IPS-NIHi7 (cell line): ENCODE measurements around the gene KRTAP12-1.

Experiments
- DNase-seq: peaks from one replicate; pipeline ENCODE4 v3.0.0; 2012; ENCODE audit warnings: mixed read lengths; ENCODE audit errors: extremely low spot score

Gene KRTAP12-1

DNA sequence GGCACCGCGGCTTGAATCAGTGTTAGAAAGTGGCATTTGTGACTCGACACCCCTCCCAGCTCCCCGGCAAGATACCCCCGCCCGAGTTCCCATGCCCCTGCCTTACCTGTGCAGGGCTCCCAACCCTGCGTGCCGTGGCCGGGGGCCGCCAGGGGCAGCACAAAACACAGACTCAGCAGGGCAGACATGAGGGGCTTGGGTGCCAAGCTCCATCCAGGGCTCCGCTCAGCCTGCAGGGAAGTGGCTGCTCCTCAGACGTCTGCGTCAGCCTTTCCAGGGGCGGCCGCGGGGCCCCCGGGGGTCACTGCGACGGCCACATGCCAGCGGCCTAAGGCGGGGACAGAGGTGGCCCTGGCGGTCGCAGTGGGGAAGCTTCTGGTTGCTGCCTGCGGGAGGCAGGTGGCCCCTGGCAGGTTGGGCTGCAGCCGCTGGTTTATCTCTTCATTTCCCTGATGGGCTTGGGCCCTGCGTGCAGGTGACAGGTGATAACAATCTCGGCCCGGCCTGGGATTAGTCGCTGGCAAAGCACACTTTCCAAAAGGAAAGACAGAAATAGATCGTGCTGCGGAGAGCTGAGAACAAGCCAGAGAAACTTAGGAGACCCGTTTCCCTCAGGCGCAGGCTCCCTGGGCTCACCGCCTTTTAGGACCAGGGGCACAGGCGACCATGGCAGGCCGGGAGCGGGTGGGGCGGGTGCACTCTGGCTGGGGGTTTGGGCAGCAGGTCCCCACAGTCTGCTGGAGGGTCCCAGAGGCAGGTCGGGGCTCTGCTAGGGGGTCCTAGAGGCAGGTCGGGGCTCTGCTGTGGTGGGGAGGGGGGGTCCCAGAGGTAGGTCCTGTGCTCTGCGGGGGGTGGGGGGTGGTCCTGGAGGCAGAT lies 29.6 kb upstream of the KRTAP12-1 start, which contains the start of gene TSPEAR:
Gene TSPEAR (minus strand): TSS at position 246 of the 876 bp plus-strand sequence. CDS start 58 bp downstream, at position 188.
- DNase-seq: peak; percentile 28

GRCh38 chr21:44710756-44711326 lies 28.9 kb upstream of the KRTAP12-1 start:
- peak; percentile 43 for DNase-seq

DNA sequence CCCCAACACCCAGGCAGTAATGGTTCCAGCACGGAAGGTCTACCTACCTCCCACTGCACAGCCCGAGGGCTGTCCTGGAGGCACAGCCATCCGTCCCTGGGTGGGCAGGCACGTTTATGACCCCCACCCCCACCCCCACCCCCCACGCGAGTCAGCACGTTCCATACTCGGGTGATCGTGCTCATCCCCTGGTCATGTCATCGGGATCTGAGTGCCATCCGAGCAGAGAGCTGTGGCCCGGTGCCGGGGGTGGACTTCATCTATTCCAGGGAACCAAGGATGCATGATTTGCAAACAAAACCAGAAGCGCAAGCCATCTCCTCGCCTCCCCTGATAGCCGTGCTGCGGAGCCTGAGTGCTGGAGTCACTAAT lies 28.3 kb upstream of the KRTAP12-1 start:
- DNase-seq: peak; percentile 6

GRCh38 chr21:44709426-44710293 lies 27.7 kb upstream of the KRTAP12-1 start:
- DNase-seq: peak; percentile 10

DNA sequence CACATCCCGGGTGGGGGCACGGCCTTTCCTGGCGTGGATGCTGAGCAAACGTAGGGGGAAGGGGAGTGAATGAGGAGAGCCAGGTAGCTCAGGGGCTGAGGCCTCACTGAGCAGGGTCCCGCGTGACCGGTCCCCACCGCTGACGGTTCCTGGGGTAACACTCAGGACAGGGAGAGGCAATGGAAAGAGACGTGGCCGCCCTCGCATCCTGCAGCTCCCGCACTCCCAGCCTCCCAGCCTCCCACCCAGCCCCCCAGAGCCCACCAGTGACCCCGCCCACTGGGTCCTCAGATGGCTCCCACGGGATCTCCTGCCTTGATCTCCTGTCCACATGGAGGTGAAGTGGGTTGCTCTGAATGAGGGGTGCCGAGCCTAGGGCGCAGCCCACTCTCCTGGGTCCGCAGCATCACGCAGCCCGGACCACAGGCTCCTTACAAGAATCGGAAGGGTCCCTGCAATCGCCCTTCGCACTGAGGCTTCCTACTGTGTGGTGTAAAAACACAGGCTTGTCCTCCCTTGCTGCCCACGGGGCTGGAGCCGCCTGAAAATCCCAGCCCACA lies 27.0 kb upstream of the KRTAP12-1 start:
- no peak for DNase-seq

DNA sequence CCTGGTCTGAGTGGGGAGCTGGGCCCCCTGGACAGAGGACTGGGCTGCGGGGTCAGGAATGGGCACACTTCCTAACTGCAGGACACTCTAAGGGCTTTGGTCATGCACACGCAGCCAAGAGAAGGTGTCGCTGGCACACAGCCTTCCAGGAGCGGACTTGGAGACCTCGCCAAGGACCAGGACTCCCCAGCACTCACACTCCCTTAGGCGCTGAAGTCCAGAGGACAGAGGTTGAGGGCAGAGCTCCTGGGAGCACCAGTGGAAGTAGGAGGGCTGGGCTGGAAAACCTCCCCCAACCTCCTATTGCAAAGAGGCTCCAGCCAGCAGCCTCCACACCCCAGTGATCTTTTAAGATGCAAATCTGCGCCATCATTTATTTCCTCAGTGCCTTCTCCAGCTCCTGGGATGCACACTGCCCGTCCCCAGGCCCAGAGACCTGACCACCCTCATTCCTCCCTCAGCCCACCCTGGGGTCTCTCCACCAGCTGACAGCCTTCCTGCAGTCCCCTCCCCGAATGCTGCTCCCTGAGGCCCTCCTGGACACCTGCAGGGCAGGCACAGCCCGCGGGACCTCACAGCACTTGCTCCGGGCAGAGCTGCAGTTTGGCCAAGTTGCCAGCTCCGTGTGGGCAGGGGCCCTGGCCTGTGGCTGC lies 26.4 kb upstream of the KRTAP12-1 start:
- no peak for DNase-seq

DNA sequence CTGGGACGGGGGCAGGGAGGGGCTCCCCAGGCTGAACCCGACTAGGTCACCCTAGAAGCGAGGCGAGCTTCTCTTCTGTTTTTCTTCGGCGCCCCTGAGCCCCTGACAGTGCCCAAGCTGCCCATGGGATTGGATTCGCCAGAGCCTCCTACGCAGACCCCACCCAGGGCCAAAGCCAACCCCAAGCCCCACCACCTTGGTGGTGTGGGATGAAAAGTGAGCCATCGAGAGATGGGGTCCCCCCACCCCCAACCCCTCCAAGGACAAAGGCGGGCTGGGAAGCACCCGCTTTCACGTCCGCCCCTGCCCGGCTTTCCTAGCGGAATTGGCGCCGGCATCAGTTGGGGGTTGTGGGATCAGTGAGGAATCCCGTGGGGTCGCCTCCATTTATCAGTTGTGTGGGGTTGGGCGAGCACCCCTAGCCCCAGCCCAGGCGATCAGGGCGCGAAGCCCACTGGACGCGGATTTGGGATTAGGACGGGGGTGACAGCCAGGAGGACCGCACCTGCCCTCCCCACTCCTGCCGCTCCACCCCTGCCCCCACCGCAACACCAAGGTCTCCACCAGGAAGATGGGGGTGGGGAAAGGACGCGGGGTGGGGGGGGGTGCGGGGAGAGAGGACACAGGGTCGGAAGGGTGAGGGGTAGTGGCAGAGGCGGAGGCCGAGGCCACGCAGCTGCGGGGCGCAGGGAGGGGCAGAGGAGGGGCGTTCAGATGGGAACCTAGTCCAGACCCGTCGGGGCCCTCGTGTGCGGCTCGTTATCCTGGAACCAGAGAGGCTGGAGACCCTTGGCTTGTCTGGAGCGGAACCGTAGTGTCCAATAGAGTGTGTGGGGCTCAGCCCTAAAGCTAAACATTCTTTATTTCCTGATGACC lies 25.0 kb upstream of the KRTAP12-1 start:
- no peak for DNase-seq

DNA sequence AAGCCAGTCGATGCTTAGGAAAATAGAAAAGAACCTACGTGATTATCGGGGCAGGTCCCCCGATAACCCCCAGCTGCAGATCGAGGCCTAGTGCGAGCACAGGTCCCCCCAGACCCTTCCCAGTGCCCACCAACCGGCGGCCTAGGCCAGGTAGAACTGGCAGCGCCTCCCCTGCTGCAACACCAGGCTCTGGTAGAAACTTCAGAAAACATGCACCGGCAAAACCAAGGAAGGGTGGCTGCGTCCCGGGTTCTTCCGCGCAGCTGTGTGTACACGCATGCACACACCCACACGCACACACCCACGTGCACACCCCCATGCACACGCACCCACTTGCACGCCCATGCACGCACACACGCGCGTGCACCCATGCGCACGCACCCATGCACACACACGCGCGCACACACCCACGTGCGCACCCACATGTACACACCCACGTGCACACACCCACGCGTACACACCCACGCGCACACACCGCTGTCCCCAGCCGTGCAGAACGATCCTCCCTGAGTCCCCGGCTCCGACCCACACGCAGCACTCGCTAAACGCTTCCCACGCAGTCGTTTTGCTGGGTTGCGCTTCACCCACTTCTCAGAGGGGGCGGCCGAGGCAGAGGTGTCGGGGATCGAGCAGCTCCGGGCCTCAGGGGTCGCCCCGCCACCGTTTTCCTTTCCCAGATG lies 24.2 kb upstream of the KRTAP12-1 start:
- DNase-seq: no peak

DNA sequence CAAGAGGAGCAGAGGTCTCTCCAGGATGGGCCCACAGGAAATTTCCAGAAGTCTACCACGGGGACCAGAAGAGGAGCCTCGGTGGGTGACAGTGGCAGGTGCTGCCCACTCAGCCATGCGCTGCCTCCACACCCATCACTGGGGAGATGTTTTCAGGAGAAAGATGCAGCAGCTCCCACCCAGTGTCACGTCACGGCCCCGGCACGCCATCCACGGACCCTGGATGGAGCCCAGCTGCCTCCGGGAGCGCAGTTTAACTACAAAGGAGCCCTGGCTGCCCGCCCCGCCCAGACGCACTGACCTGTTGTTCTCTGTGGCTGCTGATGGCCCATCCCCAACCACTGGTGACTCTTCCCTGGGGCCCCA lies 22.7 kb upstream of the KRTAP12-1 start:
- no peak for DNase-seq

DNA sequence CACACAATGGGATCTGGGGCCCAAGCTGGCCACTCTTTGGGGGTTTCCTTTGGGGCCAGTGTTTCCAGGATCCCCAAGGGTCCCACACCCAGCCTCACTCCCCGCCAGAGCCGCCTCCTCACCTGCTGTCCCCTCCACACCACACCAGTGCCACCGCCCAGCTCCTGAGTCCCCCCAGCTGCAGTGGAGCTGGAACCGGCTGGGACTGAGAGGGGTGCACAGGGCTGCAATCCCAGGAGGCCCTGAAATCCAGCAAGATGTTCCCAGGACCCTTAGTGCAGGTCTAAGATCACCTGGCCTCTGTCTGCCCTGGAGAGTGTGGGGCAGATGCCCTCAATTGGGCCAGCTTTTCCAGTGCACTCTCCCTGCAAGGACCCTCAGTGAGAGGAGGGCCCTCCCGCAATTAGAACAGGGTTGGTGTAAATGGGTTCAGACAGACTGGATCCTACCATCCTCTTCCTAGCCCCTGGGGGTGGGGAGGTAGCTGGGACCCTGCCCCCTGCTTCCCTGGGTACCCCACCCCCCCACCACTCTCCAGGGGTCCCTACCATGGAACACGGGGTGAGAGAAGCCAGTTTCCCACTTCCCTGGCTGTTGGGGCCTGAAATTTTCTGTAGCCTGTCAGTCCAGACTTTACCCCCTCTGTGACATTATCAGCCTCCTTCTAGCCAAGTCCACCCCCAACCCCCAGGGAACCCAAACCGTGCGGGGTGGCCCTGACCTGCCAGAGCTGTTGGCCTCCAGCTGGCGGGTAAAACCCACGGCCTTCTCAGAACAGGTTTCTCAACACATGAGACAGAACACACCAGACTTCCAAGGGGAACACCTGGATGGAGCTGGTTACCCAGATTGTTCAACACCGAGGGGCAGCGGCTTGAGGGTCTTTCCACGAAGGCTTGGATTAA lies 22.0 kb upstream of the KRTAP12-1 start:
- no peak for DNase-seq

DNA sequence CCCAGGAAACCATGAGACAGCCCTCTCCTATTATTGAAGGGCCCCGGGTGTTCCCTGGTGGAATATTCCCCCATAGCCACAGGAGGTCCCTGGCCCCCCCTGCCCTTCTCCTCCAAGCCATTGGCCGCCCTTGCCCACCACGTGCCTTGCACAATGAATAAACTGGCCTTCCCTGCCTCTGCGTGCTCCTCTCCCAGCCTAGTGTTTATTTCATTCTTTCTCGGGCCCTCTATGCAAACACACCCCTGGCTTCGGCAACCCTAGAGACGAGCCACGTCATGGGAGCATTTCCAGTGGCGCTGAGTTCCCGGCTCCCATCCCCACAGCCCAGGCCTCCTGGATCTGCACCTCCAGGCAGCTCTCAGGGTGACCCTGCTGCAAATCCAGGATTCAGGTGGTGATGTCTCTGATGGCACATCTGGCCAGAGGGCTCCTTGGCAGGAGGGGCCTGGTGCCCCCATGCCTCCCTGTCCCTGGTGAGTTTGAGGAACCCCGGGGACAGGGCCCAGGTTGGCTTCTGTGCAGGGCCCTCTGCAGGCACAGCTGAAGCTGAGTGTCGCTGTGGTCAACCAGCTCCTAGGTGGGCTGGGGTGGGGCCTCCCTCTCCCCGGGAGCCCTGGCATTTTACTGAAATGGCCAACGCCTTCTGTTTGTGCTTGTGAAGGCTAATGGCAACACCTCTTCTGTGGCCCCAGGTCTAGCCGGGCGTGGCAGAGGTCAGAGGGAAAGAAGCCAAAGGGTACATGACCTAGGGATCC lies 21.2 kb upstream of the KRTAP12-1 start:
- no peak for DNase-seq

GRCh38 chr21:44702111-44702972 lies 20.4 kb upstream of the KRTAP12-1 start:
- DNase-seq: no peak

- no peak for DNase-seq
Observed at GRCh38 chr21:44701541-44701940, 19.6 kb upstream of the KRTAP12-1 start.

DNA sequence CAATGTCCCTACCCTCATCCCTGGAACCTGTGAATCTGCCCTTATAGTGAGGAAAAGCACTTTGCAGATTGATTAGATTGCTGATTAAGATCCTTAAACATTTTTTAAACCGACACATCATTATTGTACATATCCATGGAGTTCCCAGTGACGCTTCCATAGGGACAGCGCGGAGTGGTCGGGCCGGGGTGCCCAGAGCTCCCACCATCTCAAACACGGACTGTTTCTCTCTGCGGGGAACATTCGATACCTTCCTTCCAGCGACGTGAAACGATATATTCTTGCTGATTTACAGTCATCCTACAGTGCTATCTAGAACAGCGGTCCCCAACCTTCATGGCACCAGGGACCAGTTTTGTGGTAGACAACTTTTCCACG lies 19.0 kb upstream of the KRTAP12-1 start:
- DNase-seq: no peak

DNA sequence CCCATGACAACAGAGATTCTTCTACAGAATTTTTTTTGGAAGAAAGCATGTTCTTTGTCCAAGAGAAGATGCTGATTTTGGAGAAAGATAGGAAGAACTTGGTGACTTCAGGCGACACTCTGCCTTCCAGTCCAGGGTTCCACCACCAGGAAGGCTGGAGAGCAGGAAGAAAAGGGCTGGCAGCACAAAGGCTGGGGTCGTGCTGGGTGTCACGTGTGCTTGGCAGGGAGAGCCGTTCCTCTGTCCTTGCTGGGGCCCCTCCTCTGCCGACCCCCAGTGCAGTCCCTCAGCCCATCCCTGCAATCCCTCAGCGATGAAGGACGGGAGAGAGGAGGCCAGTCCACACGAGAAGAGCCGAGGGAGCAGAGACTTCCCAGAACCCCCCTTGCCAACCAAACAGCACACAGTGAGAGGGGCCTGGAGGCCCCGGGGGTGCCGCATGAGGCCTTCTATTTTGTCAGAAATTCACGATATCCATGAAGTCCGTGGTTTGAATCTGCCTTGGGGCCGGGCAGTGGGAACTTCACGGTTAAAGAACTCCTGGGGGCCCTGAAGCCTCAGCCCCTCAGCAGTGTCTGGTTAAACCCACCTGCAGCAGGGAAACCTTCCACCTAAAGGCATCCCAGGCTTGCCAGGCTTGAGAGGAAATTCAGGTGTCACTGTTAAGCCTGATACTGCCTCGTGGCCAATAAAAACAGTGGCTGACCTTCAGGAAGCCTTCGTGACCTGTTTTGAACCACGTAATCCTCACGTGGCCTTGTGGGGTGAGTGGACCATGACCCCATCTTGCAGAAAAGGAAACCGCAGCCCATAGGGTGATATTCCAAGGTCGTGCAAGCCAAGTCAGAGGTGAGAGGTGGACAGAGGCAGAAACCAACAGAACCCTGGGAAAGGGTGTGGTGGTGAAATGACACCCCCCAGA lies 18.4 kb upstream of the KRTAP12-1 start:
- no peak for DNase-seq

- DNase-seq: no peak
Observed at GRCh38 chr21:44699502-44700001, 17.6 kb upstream of the KRTAP12-1 start.
